Adrenal gland (tissue), 12 donors: ENCODE measurements around the gene CXorf58. TPM values are rescaled to one million over a fixed set of nuclear protein-coding genes. Genes with fewer than 3 reads are reported as not detected.
A peak's percentile ranks its signal among the peaks of the same experiment; 100 is the strongest.

ENCODE experiments used
- DNase-seq, 7 donors: peaks; one replicate each; pipeline ENCODE4 v3.0.0-alpha.2; 2019 to 2020
- H3K27ac ChIP-seq, 5 donors: fragments of 200-600 bp; sonication (generic) in 4 of 5; 1 replicate in 3 of 5; 2 replicates in 2 of 5; pipeline versions ENCODE4 v1.5.1 to v1.8.0; 2016 to 2020; ENCODE audit warnings: mild to moderate bottlenecking in 1 of 5
- H3K27me3 ChIP-seq: fragments of 200-600 bp; 2 replicates; pipeline ENCODE4 v1.8.0; 2021
- H3K36me3 ChIP-seq, 2 donors: fragments of 200-600 bp; replicated peaks in 1 of 2; 1 replicate in 1 of 2; 2 replicates in 1 of 2; pipeline versions ENCODE4 v1.5.1 to v1.8.0; 2018 to 2022
- H3K4me1 ChIP-seq, 2 donors: fragments of 200-600 bp; replicated peaks in 1 of 2; 1 replicate in 1 of 2; 2 replicates in 1 of 2; pipeline versions ENCODE4 v1.5.1 to v1.8.0; 2018 to 2021
- H3K4me3 ChIP-seq, 4 donors: fragments of 200-600 bp; sonication (generic) in 3 of 4; one replicate each; pipeline ENCODE4 v1.5.1; 2016 to 2018
- H3K9me3 ChIP-seq, 3 donors: fragments of 200-600 bp; sonication (generic) in 1 of 3; replicated peaks in 1 of 3; 1 replicate in 2 of 3; 2 replicates in 1 of 3; pipeline versions ENCODE4 v1.5.1 to v1.8.0; 2016 to 2021
- CTCF ChIP-seq, 6 experiments: fragments of 450-650 bp in 4 of 6; fragments of 200-600 bp in 2 of 6; sonication (generic) in 1 of 6; IDR thresholded peaks; 1 replicate in 5 of 6; 2 replicates in 1 of 6; pipeline versions ENCODE4 v1.5.1 to v1.8.0; 2016 to 2021; ENCODE audit warnings: antibody characterized with exemption in 6 of 6, mild to moderate bottlenecking in 2 of 6, moderate library complexity in 1 of 6
- POLR2A ChIP-seq, 2 donors: fragments of 450-650 bp; IDR thresholded peaks; one replicate each; pipeline ENCODE4 v1.6.1; 2017; ENCODE audit warnings: antibody characterized with exemption in 2 of 2, mild to moderate bottlenecking in 2 of 2, moderate library complexity in 1 of 2
- WGBS, 4 donors: extraction: QIAGEN DNeasy Blood & Tissue Kit in 2 of 4; methylation state at CpG; one replicate each; pipeline versions ENCODE4 v1.1.5 to v1.1.7; 2013 to 2017; 5-methylcytosine and 5-hydroxymethylcytosine counted together
- intact Hi-C, 2 donors: fragments of 100-400 bp; cut with DNase I; formaldehyde crosslinking; loops; one replicate each; pipeline versions ENCODE4 v1.14.1 to v1.15.0; 2022 to 2023
- polyA plus RNA-seq, 3 donors: library from polyadenylated mRNA; stranded (reverse); fragments of 200-250 nt in 2 of 3; fragments of 350-450 nt in 1 of 3; fragmentation: Illumina TruSeq in 1 of 3; extraction: RNeasy Lipid Tissue Mini Kit (QIAGEN cat#74804) in 1 of 3; gene quantifications; one replicate each; pipeline ENCODE4 v1.2.3, GENCODE V29; 2013 to 2014
- total RNA-seq, 9 donors: library from RNA; depleted of rRNA in 4 of 9; stranded (reverse); fragments of >200 nt in 4 of 9; fragments of 120-200 nt in 1 of 9; fragmentation: NEBNext Ultra II Directional in 1 of 9; extraction: Animal tissue kit (Norgen Biotek cat#: 25700) in 1 of 9; gene quantifications; one replicate each; pipeline versions ENCODE4 v1.1.0 to v1.2.4, GENCODE V29; 2013 to 2023
- donor health status: healthy with polysubstance abuse.
- donor health status: Bipolar disorder and iron deficiency.
- donor health status: DM: yes; HTN: yes; CAD: no.
- donor health status: DM: no; HTN: no; CAD: no.
- donor health status: DM: no; HTN: no; CAD: no.
- donor health status: DM: yes; HTN: yes; CAD: no.

CXorf58 gene
- total and polyA plus RNA-seq, 12 donors: 0.11 to 0.77 (median 0.34) TPM; not detected in 3

GRCh38 chrX:23901805-23902204 is 6.0 kb upstream of the CXorf58 start:
- TF ChIP-seq POLR2A (IDR thresholded peaks at IDR 0.05) (no peak), CTCF (IDR thresholded peaks at IDR 0.05) (peak; percentile 19 to 76 (median 59))
- peak; percentile 47 to 80 (median 63) for DNase-seq
- 11 to 60% (median 22%) methylated on average over 1 of the region's 1 CpG; no CpG with 5 or more reads in 1 of the 4 donors for WGBS, 4 donors
- intact Hi-C loops: loop anchor here (5.0 to 10.0 kb wide), 3 partner anchors 117 to 210 kb away; partner anchors contain the start of gene SAT1 (in 1 of the 2)
- no peaks in the 10 kb centered on the region for H3K27me3 ChIP-seq
- H3K4me1 ChIP-seq: peaks cover 5 to 38% of the 10 kb centered on the region in 2 donors
- peak overlapping the region in 4 of 5 donors; percentile 34 to 83 (median 58) for H3K27ac ChIP-seq
- peak overlapping the region in 1 of 4 donors; percentile 41 for H3K4me3 ChIP-seq
- no peaks in the 10 kb centered on the region for H3K9me3 ChIP-seq
- no peaks in the 10 kb centered on the region for H3K36me3 ChIP-seq

DNA sequence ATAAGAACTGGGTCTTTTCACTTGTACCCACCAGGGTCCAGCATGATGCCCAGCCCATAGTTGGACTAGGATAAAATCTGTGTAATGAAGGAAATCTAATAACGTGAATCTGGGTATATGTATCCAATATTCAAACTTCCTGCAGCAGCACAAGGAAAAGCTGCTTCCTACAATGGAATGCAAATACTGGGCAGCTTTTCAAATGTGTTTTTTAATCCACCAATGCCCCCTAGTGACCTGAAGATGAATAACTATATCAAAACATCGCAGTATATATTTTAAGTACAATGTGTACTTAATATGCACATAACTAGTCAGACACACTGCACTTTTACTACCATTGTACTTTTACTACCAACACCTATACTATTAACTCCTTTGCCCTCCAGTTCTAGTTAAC is 5.4 kb upstream of the CXorf58 start:
- Histone ChIP-seq H3K27ac (peak overlapping the region in 4 of 5 donors; percentile 34 to 83 (median 58)), H3K36me3 (no peaks in the 10 kb centered on the region), H3K9me3 (no peaks in the 10 kb centered on the region), H3K27me3 (no peaks in the 10 kb centered on the region), H3K4me1 (peaks cover 5 to 37% of the 10 kb centered on the region in 2 donors), H3K4me3 (peak overlapping the region in 1 of 4 donors; percentile 41)
- no peak for DNase-seq
- intact Hi-C loops: loop anchor here (5.0 to 10.0 kb wide), 3 partner anchors 118 to 210 kb away; partner anchors contain the start of gene SAT1 (in 1 of the 2)
- TF ChIP-seq CTCF (IDR thresholded peaks at IDR 0.05) (peak; percentile 38 to 70 (median 52)), POLR2A (IDR thresholded peaks at IDR 0.05) (no peak)
- WGBS, 4 donors: 0 to 5% (median 3%) methylated on average over 2 of the region's 2 CpGs

DNA sequence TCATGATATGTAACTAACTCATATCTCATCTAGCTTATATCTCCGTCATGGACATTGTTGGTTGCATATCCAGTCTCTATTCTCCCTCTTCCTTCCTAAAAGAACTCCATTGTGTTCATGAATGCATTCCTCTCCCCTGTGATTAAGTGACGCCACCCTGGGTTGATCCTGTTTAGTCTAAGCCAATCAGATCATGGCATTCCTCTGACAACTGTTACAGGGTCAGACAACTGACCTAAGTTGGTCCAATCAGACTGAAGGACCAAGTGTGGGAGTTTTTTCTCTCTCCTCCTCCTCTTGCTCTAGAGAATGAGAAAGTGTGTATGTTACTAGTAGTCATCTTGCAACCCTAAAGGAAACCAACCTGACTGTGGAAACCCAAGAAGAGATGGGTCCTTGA is 3.7 kb upstream of the CXorf58 start:
- Histone ChIP-seq H3K27ac (no peak overlapping the region), H3K4me1 (peaks cover 0 to 29% of the 10 kb centered on the region in 2 donors), H3K36me3 (no peaks in the 10 kb centered on the region), H3K9me3 (no peaks in the 10 kb centered on the region), H3K27me3 (no peaks in the 10 kb centered on the region), H3K4me3 (no peak overlapping the region)
- no peak for DNase-seq
- intact Hi-C loops: loop anchor here (5.0 to 10.0 kb wide), 3 partner anchors 119 to 212 kb away; partner anchors contain the start of gene SAT1 (in 1 of the 2)
- no peak for TF ChIP-seq POLR2A (IDR thresholded peaks at IDR 0.05)
- WGBS, 4 donors: 56 to 100% (median 61%) methylated on average over 1 to 2 of the region's 2 CpGs

GRCh38 chrX:23907111-23907497 is 702 bp upstream of the CXorf58 start:
- intact Hi-C loops: loop anchor here (10.0 kb wide), 2 partner anchors 122 to 212 kb away; partner anchors contain the start of gene SAT1 (in 1 of the 2)

More at GRCh38 chrX:23907111-23907497, 702 bp upstream of the CXorf58 start:
- H3K27me3 ChIP-seq: no peaks in the 10 kb centered on the region
- peaks cover 0 to 11% of the 10 kb centered on the region in 2 donors for H3K4me1 ChIP-seq
- H3K9me3 ChIP-seq: no peaks in the 10 kb centered on the region
- H3K4me3 ChIP-seq: peak overlapping the region in 2 of 4 donors; percentile 32 to 39
- peak overlapping the region; percentile 76 to 87 (median 79) for H3K27ac ChIP-seq
- DNase-seq: no peak
- no peaks in the 10 kb centered on the region for H3K36me3 ChIP-seq
- TF ChIP-seq POLR2A (IDR thresholded peaks at IDR 0.05): no peak
- no peak for TF ChIP-seq CTCF (IDR thresholded peaks at IDR 0.05)
- 2 to 33% (median 22%) methylated on average over 5 to 12 of the region's 12 CpGs for WGBS, 4 donors
